Neuronal stem cell (in vitro differentiated cells): ENCODE results near the gene SP3.

Experiments
- DNase-seq: peaks from one replicate; pipeline ENCODE4 v3.0.0-alpha.2; 2013; ENCODE audit warnings: low spot score
- H2AFZ ChIP-seq: one replicate; pipeline ENCODE4 v1.6.1; 2013; ENCODE audit warnings: mild to moderate bottlenecking, low read length, inconsistent platforms
- H2AK5ac ChIP-seq: 2 replicates; pipeline ENCODE4 v1.6.1; 2013; ENCODE audit warnings: low read depth, mild to moderate bottlenecking, inconsistent platforms, low read length, moderate library complexity, mixed read lengths
- H2BK120ac ChIP-seq: 2 replicates; pipeline ENCODE4 v1.6.1; 2013; ENCODE audit warnings: low read depth, mild to moderate bottlenecking, inconsistent platforms, low read length, moderate library complexity, mixed read lengths
- H2BK12ac ChIP-seq: one replicate; pipeline ENCODE4 v1.6.1; 2013; ENCODE audit warnings: low read length, inconsistent platforms
- H2BK15ac ChIP-seq: 2 replicates; pipeline ENCODE4 v1.6.1; 2013; ENCODE audit warnings: mild to moderate bottlenecking, low read length, inconsistent platforms, mixed read lengths
- H2BK5ac ChIP-seq: one replicate; pipeline ENCODE4 v1.6.1; 2013; ENCODE audit warnings: inconsistent platforms, mild to moderate bottlenecking, low read length, moderate library complexity
- H3K14ac ChIP-seq: one replicate; pipeline ENCODE4 v1.6.1; 2013; ENCODE audit warnings: low read length, inconsistent platforms
- H3K18ac ChIP-seq: 2 replicates; pipeline ENCODE4 v1.6.1; 2013; ENCODE audit warnings: low read length, inconsistent platforms
- H3K23ac ChIP-seq: 2 replicates; pipeline ENCODE4 v1.6.1; 2013; ENCODE audit warnings: low read depth, mild to moderate bottlenecking, mixed read lengths, low read length, inconsistent platforms; ENCODE audit not compliant: poor library complexity
- H3K27ac ChIP-seq: replicated peaks from 3 replicates; pipeline ENCODE4 v1.5.1; 2013; ENCODE audit warnings: low read length, inconsistent platforms
- H3K27me3 ChIP-seq, 3 experiments: 2 replicates each; pipeline ENCODE4 v1.6.1; 2013; ENCODE audit warnings: low read length in 3 of 3, mild to moderate bottlenecking in 2 of 3, inconsistent platforms in 1 of 3, low read depth in 1 of 3, mixed read lengths in 1 of 3, moderate library complexity in 1 of 3; ENCODE audit not compliant: control insufficient read depth in 3 of 3, insufficient read depth in 3 of 3
- H3K36me3 ChIP-seq, 2 donors: replicated peaks in 1 of 2; 2 replicates each; pipeline ENCODE4 v1.6.1; 2013; ENCODE audit warnings: low read length in 2 of 2; ENCODE audit not compliant: control insufficient read depth in 2 of 2, insufficient read depth in 2 of 2
- H3K4ac ChIP-seq: 2 replicates; pipeline ENCODE4 v1.6.1; 2013; ENCODE audit warnings: inconsistent platforms, mild to moderate bottlenecking, low read length, moderate library complexity
- H3K4me1 ChIP-seq, 2 donors: 1 replicate in 1 of 2; 2 replicates in 1 of 2; pipeline ENCODE4 v1.6.1; 2013; ENCODE audit warnings: low read length in 2 of 2, low read depth in 1 of 2; ENCODE audit not compliant: control insufficient read depth in 2 of 2, insufficient read depth in 1 of 2
- H3K4me2 ChIP-seq: one replicate; pipeline ENCODE4 v1.6.1; 2013; ENCODE audit warnings: mild to moderate bottlenecking, low read length, inconsistent platforms; ENCODE audit not compliant: insufficient read depth, poor library complexity, severe bottlenecking
- H3K4me3 ChIP-seq, 2 donors: 2 replicates each; pipeline ENCODE4 v1.5.1; 2013; ENCODE audit warnings: low read length in 2 of 2, mild to moderate bottlenecking in 2 of 2, inconsistent platforms in 1 of 2, moderate library complexity in 1 of 2
- H3K79me1 ChIP-seq: one replicate; pipeline ENCODE4 v1.6.1; 2013; ENCODE audit warnings: low read depth, mild to moderate bottlenecking, inconsistent platforms, low read length, moderate library complexity
- H3K9ac ChIP-seq: one replicate; pipeline ENCODE4 v1.6.1; 2013; ENCODE audit warnings: mild to moderate bottlenecking, low read depth, low read length, inconsistent platforms; ENCODE audit not compliant: poor library complexity
- H3K9me3 ChIP-seq, 2 donors: replicated peaks in 1 of 2; 2 replicates each; pipeline versions ENCODE3 to v1.6.1; 2013; ENCODE audit warnings: low read length in 2 of 2, mild to moderate bottlenecking in 2 of 2, inconsistent platforms in 1 of 2, low read depth in 1 of 2, mixed read lengths in 1 of 2, moderate library complexity in 1 of 2; ENCODE audit not compliant: control insufficient read depth in 2 of 2, insufficient read depth in 1 of 2
- H4K8ac ChIP-seq: one replicate; pipeline ENCODE4 v1.6.1; 2013; ENCODE audit warnings: low read depth, mild to moderate bottlenecking, inconsistent platforms, low read length, moderate library complexity
- H4K91ac ChIP-seq: one replicate; pipeline ENCODE4 v1.6.1; 2013; ENCODE audit warnings: low read length, low read depth, mild to moderate bottlenecking, inconsistent platforms; ENCODE audit not compliant: poor library complexity
- WGBS, 2 donors: extraction: QIAGEN DNeasy Blood & Tissue Kit; methylation state at CpG; one replicate each; pipeline ENCODE4 v1.1.7; 2013; ENCODE audit warnings: missing lambda C conversion rate in 2 of 2, mixed read lengths in 1 of 2; ENCODE audit not compliant: insufficient read length in 2 of 2, insufficient replicate concordance in 1 of 2; ENCODE audit errors: extremely low coverage in 2 of 2; 5-methylcytosine and 5-hydroxymethylcytosine counted together

Gene SP3

GRCh38 chr2:173940208-173941020 is 24.8 kb downstream of the SP3 start:
- Histone ChIP-seq H3K14ac (no peak overlapping the region), H3K36me3 (peaks cover 0 to 62% of the 10 kb centered on the region in 2 donors), H3K4me3 (no peak overlapping the region), H2AFZ (no peak overlapping the region), H3K4me2 (no peak overlapping the region), H2BK5ac (no peak overlapping the region), H4K91ac (no peak overlapping the region), H3K9me3 (no peaks in the 10 kb centered on the region), H3K23ac (no peak overlapping the region), H3K9ac (no peak overlapping the region), H3K79me1 (peaks cover 7% of the 10 kb centered on the region), H2BK15ac (no peak overlapping the region), H3K27ac (no peak overlapping the region), H2AK5ac (no peak overlapping the region), H2BK12ac (no peak overlapping the region), H3K4me1 (peaks cover 0 to 1% of the 10 kb centered on the region in 2 donors), H3K4ac (no peak overlapping the region), H3K27me3 (no peaks in the 10 kb centered on the region), H3K18ac (no peak overlapping the region), H2BK120ac (no peak overlapping the region), H4K8ac (no peak overlapping the region)
- DNase-seq = no peak
- WGBS, 2 donors = no CpG with 5 or more reads among the region's 5 CpGs

- peaks cover 0 to 60% of the 10 kb centered on the region in 2 donors for H3K36me3 ChIP-seq
- no peak overlapping the region for H2AFZ ChIP-seq
- peaks cover 0 to 1% of the 10 kb centered on the region in 2 donors for H3K4me1 ChIP-seq
- no peak overlapping the region for H3K14ac ChIP-seq
- H3K4me2 ChIP-seq = no peak overlapping the region
- no peak overlapping the region for H4K8ac ChIP-seq
- no peak overlapping the region for H2BK120ac ChIP-seq
- no peaks in the 10 kb centered on the region for H3K27me3 ChIP-seq
- H3K27ac ChIP-seq = no peak overlapping the region
- H2BK15ac ChIP-seq = no peak overlapping the region
- no peak overlapping the region for H4K91ac ChIP-seq
- no peak overlapping the region for H3K4me3 ChIP-seq
- peaks cover 0 to 2% of the 10 kb centered on the region in 2 donors for H3K9me3 ChIP-seq
- H2BK12ac ChIP-seq = no peak overlapping the region
- H3K4ac ChIP-seq = no peak overlapping the region
- no peak overlapping the region for H3K23ac ChIP-seq
- H3K9ac ChIP-seq = no peak overlapping the region
- peaks cover 3% of the 10 kb centered on the region for H3K79me1 ChIP-seq
- no CpG with 5 or more reads among the region's 2 CpGs for WGBS, 2 donors
- H2BK5ac ChIP-seq = no peak overlapping the region
- DNase-seq = no peak
- no peak overlapping the region for H3K18ac ChIP-seq
- no peak overlapping the region for H2AK5ac ChIP-seq
Observed at GRCh38 chr2:173938700-173939384, 26.3 kb downstream of the SP3 start.

GRCh38 chr2:173935305-173935704 is 29.9 kb downstream of the SP3 start:
- H3K79me1 ChIP-seq = peaks cover 3% of the 10 kb centered on the region
- no peak overlapping the region for H3K9ac ChIP-seq
- H3K23ac ChIP-seq = no peak overlapping the region
- no peak overlapping the region for H3K4me2 ChIP-seq
- H3K4ac ChIP-seq = no peak overlapping the region
- H4K91ac ChIP-seq = no peak overlapping the region
- no peak overlapping the region for H2AFZ ChIP-seq
- H3K4me3 ChIP-seq = no peak overlapping the region
- H3K14ac ChIP-seq = no peak overlapping the region
- peaks cover 0 to 1% of the 10 kb centered on the region in 2 donors for H3K4me1 ChIP-seq
- no peak overlapping the region for H4K8ac ChIP-seq
- no peak overlapping the region for H2BK15ac ChIP-seq
- no peak overlapping the region for H2AK5ac ChIP-seq
- WGBS, 2 donors = 100% methylated on average over 1 of the region's 1 CpG; no CpG with 5 or more reads in 1 of the 2 donors
- no peak overlapping the region for H2BK12ac ChIP-seq
- no peak for DNase-seq
- no peak overlapping the region for H3K27ac ChIP-seq
- H3K36me3 ChIP-seq = peaks cover 0 to 60% of the 10 kb centered on the region in 2 donors
- H3K9me3 ChIP-seq = peaks cover 0 to 8% of the 10 kb centered on the region in 2 donors
- H2BK120ac ChIP-seq = no peak overlapping the region
- H2BK5ac ChIP-seq = no peak overlapping the region
- no peak overlapping the region for H3K18ac ChIP-seq
- H3K27me3 ChIP-seq = no peaks in the 10 kb centered on the region

GRCh38 chr2:173934895-173935294 is 30.3 kb downstream of the SP3 start:
- Histone ChIP-seq H3K4ac (no peak overlapping the region), H2BK15ac (no peak overlapping the region), H3K18ac (no peak overlapping the region), H2BK5ac (no peak overlapping the region), H4K91ac (no peak overlapping the region), H3K23ac (no peak overlapping the region), H3K27ac (no peak overlapping the region), H3K9me3 (peaks cover 0 to 8% of the 10 kb centered on the region in 2 donors), H3K27me3 (no peaks in the 10 kb centered on the region), H4K8ac (no peak overlapping the region), H3K9ac (no peak overlapping the region), H3K36me3 (peaks cover 0 to 61% of the 10 kb centered on the region in 2 donors), H2AFZ (no peak overlapping the region), H2BK12ac (no peak overlapping the region), H3K79me1 (peaks cover under 1% of the 10 kb centered on the region), H3K14ac (no peak overlapping the region), H3K4me3 (no peak overlapping the region), H2AK5ac (no peak overlapping the region), H3K4me2 (no peak overlapping the region), H3K4me1 (peaks cover 0 to 1% of the 10 kb centered on the region in 2 donors), H2BK120ac (no peak overlapping the region)
- WGBS, 2 donors = no CpG with 5 or more reads among the region's 5 CpGs
- no peak for DNase-seq
